ENCODE data around the gene COQ4. TPM values are rescaled to one million over a fixed set of nuclear protein-coding genes. Genes with fewer than 3 reads are reported as not detected.

The COQ4 gene
- total RNA-seq, 1 experiment from 2014 or later = 19.1 TPM

- intact Hi-C loops (cut with micrococcal nuclease; ENCODE audit: unreplicated experiment) = no loop called here
- no peaks in the 10 kb centered on the region for H3K9me3 ChIP-seq (ENCODE audit: control insufficient read depth, insufficient read depth, low read depth, low read length)
- in situ Hi-C loops (cut with HindIII; ENCODE audit: low pct_unique_long_range_greater_than_20kb, low sequenced_read_pairs) = no loop called here
- ChIA-PET POLR2A (no interaction called here), CTCF (no interaction called here)
- peaks cover 8% of the 10 kb centered on the region; the same call in 1 of the 2 replicates for H3K36me3 ChIP-seq (ENCODE audit: control insufficient read depth, insufficient read depth, low read length)
- TF ChIP-seq SIN3A (IDR thresholded peaks at IDR 0.05; ENCODE audit: borderline replicate concordance, insufficient read depth, low read depth, low read length) = no peak
- no peak for TF ChIP-seq POLR2AphosphoS5 (IDR thresholded peaks at IDR 0.05; ENCODE audit: low read depth, low read length)
- no peak for TF ChIP-seq TCF7L2 (IDR thresholded peaks at IDR 0.05; ENCODE audit: low read depth, low read length)
- TF ChIP-seq, protein P1, sequence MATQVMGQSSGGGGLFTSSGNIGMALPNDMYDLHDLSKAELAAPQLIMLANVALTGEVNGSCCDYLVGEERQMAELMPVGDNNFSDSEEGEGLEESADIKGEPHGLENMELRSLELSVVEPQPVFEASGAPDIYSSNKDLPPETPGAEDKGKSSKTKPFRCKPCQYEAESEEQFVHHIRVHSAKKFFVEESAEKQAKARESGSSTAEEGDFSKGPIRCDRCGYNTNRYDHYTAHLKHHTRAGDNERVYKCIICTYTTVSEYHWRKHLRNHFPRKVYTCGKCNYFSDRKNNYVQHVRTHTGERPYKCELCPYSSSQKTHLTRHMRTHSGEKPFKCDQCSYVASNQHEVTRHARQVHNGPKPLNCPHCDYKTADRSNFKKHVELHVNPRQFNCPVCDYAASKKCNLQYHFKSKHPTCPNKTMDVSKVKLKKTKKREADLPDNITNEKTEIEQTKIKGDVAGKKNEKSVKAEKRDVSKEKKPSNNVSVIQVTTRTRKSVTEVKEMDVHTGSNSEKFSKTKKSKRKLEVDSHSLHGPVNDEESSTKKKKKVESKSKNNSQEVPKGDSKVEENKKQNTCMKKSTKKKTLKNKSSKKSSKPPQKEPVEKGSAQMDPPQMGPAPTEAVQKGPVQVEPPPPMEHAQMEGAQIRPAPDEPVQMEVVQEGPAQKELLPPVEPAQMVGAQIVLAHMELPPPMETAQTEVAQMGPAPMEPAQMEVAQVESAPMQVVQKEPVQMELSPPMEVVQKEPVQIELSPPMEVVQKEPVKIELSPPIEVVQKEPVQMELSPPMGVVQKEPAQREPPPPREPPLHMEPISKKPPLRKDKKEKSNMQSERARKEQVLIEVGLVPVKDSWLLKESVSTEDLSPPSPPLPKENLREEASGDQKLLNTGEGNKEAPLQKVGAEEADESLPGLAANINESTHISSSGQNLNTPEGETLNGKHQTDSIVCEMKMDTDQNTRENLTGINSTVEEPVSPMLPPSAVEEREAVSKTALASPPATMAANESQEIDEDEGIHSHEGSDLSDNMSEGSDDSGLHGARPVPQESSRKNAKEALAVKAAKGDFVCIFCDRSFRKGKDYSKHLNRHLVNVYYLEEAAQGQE (IDR thresholded peaks at IDR 0.05; ENCODE audit: insufficient read depth in 1 of 2, low read depth in 2 of 2, low read length in 1 of 2) = no peak
- no peak for TF ChIP-seq CTCF (IDR thresholded peaks at IDR 0.05)
- DNase-seq (ENCODE audit: low read depth, low spot score) (no peak), ATAC-seq (no peak)
- BruUV-seq (replicated peaks) = no TSS peak
- peaks cover 5% of the 10 kb centered on the region for H3K4me1 ChIP-seq (ENCODE audit: control insufficient read depth, insufficient read depth, low read length)
- H3K4me3 ChIP-seq (ENCODE audit: low read depth in 2 of 2, low read length in 2 of 2) = peak overlapping the region; percentile 98
- H3K27me3 ChIP-seq (ENCODE audit: control insufficient read depth, insufficient read depth, low read length) = no peaks in the 10 kb centered on the region
- H3K27ac ChIP-seq (ENCODE audit: low read length) = no peak overlapping the region
Measured at GRCh38 chr9:128323791-128324190, 1.2 kb downstream of the COQ4 start.

- Histone ChIP-seq H3K36me3 (ENCODE audit: control insufficient read depth, insufficient read depth, low read length) (peaks cover 8% of the 10 kb centered on the region; the same call in 1 of the 2 replicates), H3K9me3 (ENCODE audit: control insufficient read depth, insufficient read depth, low read depth, low read length) (no peaks in the 10 kb centered on the region), H3K27ac (ENCODE audit: low read length) (no peak overlapping the region), H3K4me3 (ENCODE audit: low read depth in 2 of 2, low read length in 2 of 2) (no peak overlapping the region), H3K27me3 (ENCODE audit: control insufficient read depth, insufficient read depth, low read length) (no peaks in the 10 kb centered on the region), H3K4me1 (ENCODE audit: control insufficient read depth, insufficient read depth, low read length) (peaks cover 5% of the 10 kb centered on the region)
- no peak for TF ChIP-seq TCF7L2 (IDR thresholded peaks at IDR 0.05; ENCODE audit: low read depth, low read length)
- TF ChIP-seq POLR2AphosphoS5 (IDR thresholded peaks at IDR 0.05; ENCODE audit: low read depth, low read length) = no peak
- TF ChIP-seq, protein P1 (IDR thresholded peaks at IDR 0.05; ENCODE audit: insufficient read depth in 1 of 2, low read depth in 2 of 2, low read length in 1 of 2) = no peak
- no peak for TF ChIP-seq CTCF (IDR thresholded peaks at IDR 0.05)
- no peak for TF ChIP-seq SIN3A (IDR thresholded peaks at IDR 0.05; ENCODE audit: borderline replicate concordance, insufficient read depth, low read depth, low read length)
- CTCF ChIA-PET = interaction anchor here (0.8 kb wide), 1 partner anchor 37 kb away, joined by 3 read pairs; no protein-coding TSS in a partner anchor
- ATAC-seq (no peak), DNase-seq (ENCODE audit: low read depth, low spot score) (no peak)
- intact Hi-C loops (cut with micrococcal nuclease; ENCODE audit: unreplicated experiment) = no loop called here
- in situ Hi-C loops (cut with HindIII; ENCODE audit: low pct_unique_long_range_greater_than_20kb, low sequenced_read_pairs) = no loop called here
- POLR2A ChIA-PET = interaction anchor here (0.5 kb wide), 1 partner anchor 96 kb away, joined by 5 read pairs; the partner anchor contains the start of gene CERCAM
- BruUV-seq (replicated peaks) = no TSS peak
Measured at GRCh38 chr9:128324401-128324800, 1.8 kb downstream of the COQ4 start.

All from Panc1 (cell line).